DOHH2 (cell line): ENCODE measurements around the gene PCNX2.

Experiments
- H3F3A ChIP-seq: fragments of 200-600 bp; sonication (generic), shearing (Covaris generic); 2 replicates; pipeline ENCODE4 v1.6.0; 2016; ENCODE audit warnings: antibody characterized with exemption, mild to moderate bottlenecking; ENCODE audit not compliant: control insufficient read depth, insufficient read depth
- H3K27ac ChIP-seq: fragments of 200-600 bp; sonication (generic); 2 replicates; pipeline ENCODE4 v1.5.1; 2014; ENCODE audit warnings: low read depth, mild to moderate bottlenecking, low read length, moderate library complexity
- H3K27me3 ChIP-seq: fragments of 200-600 bp; sonication (generic); 2 replicates; pipeline ENCODE4 v1.6.1; 2014; ENCODE audit warnings: mild to moderate bottlenecking, low read length, mixed read lengths; ENCODE audit not compliant: control insufficient read depth
- H3K36me3 ChIP-seq: fragments of 200-600 bp; sonication (generic); 2 replicates; pipeline ENCODE4 v1.6.1; 2014; ENCODE audit warnings: mild to moderate bottlenecking, low read length, moderate library complexity, mixed read lengths; ENCODE audit not compliant: control insufficient read depth
- H3K4me1 ChIP-seq: fragments of 200-600 bp; sonication (generic); 2 replicates; pipeline ENCODE4 v1.6.1; 2014; ENCODE audit warnings: mild to moderate bottlenecking, low read length, mixed read lengths; ENCODE audit not compliant: control insufficient read depth
- H3K4me2 ChIP-seq: fragments of 200-600 bp; sonication (generic); 2 replicates; pipeline ENCODE4 v1.6.0; 2014; ENCODE audit warnings: mild to moderate bottlenecking, low read length, moderate library complexity
- H3K4me3 ChIP-seq: fragments of 200-600 bp; sonication (generic); 2 replicates; pipeline ENCODE4 v1.5.1; 2014; ENCODE audit warnings: mild to moderate bottlenecking, low read length, mixed read lengths
- H3K79me2 ChIP-seq: fragments of 200-600 bp; sonication (generic); 2 replicates; pipeline ENCODE4 v1.6.1; 2014; ENCODE audit warnings: mild to moderate bottlenecking, low read length, mixed read lengths; ENCODE audit not compliant: control insufficient read depth
- H3K9me2 ChIP-seq: fragments of 200-600 bp; sonication (generic); replicated peaks from 2 replicates; pipeline ENCODE4 v1.6.1; 2014; ENCODE audit warnings: mild to moderate bottlenecking, low read length, mixed read lengths; ENCODE audit not compliant: control insufficient read depth
- H3K9me3 ChIP-seq: fragments of 200-600 bp; sonication (generic); 2 replicates; pipeline ENCODE4 v1.6.1; 2014; ENCODE audit warnings: antibody characterized with exemption, low read length, mixed read lengths; ENCODE audit not compliant: control insufficient read depth, insufficient read depth
- H4K20me1 ChIP-seq: fragments of 200-600 bp; sonication (generic); 2 replicates; pipeline ENCODE4 v1.6.0; 2014; ENCODE audit warnings: low read depth, mild to moderate bottlenecking, antibody characterized with exemption, low read length, moderate library complexity; ENCODE audit not compliant: control insufficient read depth, insufficient read depth
- CTCF ChIP-seq: fragments of 200-600 bp; sonication (generic); IDR thresholded peaks from one replicate; pipeline ENCODE4 v1.5.1; 2014; ENCODE audit warnings: antibody characterized with exemption, mild to moderate bottlenecking, low read depth, low read length; ENCODE audit not compliant: poor library complexity, severe bottlenecking
- EZH2phosphoT487 ChIP-seq: fragments of 200-600 bp; sonication (generic); IDR thresholded peaks from 2 replicates; pipeline ENCODE4 v1.6.1; 2017; ENCODE audit warnings: borderline replicate concordance, mild to moderate bottlenecking, antibody characterized with exemption, low read length, moderate library complexity, mixed read lengths

PCNX2 gene

GRCh38 chr1:233197940-233198339, 97.6 kb downstream of the PCNX2 start:
- no peaks in the 10 kb centered on the region for H3K36me3 ChIP-seq

GRCh38 chr1:233193741-233194140, 101.8 kb downstream of the PCNX2 start:
- Histone ChIP-seq H3K27me3 (no peaks in the 10 kb centered on the region), H3K4me2 (no peak overlapping the region), H3K4me3 (no peak overlapping the region), H3F3A (no peaks in the 10 kb centered on the region), H3K27ac (no peak overlapping the region), H4K20me1 (no peaks in the 10 kb centered on the region), H3K79me2 (no peaks in the 10 kb centered on the region), H3K9me3 (no peaks in the 10 kb centered on the region), H3K36me3 (no peaks in the 10 kb centered on the region), H3K4me1 (no peaks in the 10 kb centered on the region), H3K9me2 (no peaks in the 10 kb centered on the region)
- TF ChIP-seq EZH2phosphoT487 (no peak), CTCF (no peak)

More at GRCh38 chr1:233197940-233198339, 97.6 kb downstream of the PCNX2 start:
- Histone ChIP-seq H3K9me2 (no peaks in the 10 kb centered on the region), H3K4me1 (no peaks in the 10 kb centered on the region), H3K27ac (no peak overlapping the region), H3K79me2 (no peaks in the 10 kb centered on the region), H3K4me3 (no peak overlapping the region), H3F3A (no peaks in the 10 kb centered on the region), H3K4me2 (no peak overlapping the region), H3K27me3 (no peaks in the 10 kb centered on the region), H3K9me3 (no peaks in the 10 kb centered on the region), H4K20me1 (no peaks in the 10 kb centered on the region)
- no peak for TF ChIP-seq EZH2phosphoT487
- no peak for TF ChIP-seq CTCF

GRCh38 chr1:233190987-233191386, 104.5 kb downstream of the PCNX2 start:
- no peak for TF ChIP-seq EZH2phosphoT487
- TF ChIP-seq CTCF, result no peak
- no peak overlapping the region for H3K4me2 ChIP-seq
- no peaks in the 10 kb centered on the region for H3K9me3 ChIP-seq
- no peaks in the 10 kb centered on the region for H3K4me1 ChIP-seq
- no peaks in the 10 kb centered on the region for H3K79me2 ChIP-seq
- no peaks in the 10 kb centered on the region for H3K36me3 ChIP-seq
- no peaks in the 10 kb centered on the region for H3K9me2 ChIP-seq
- no peak overlapping the region for H3K27ac ChIP-seq
- no peaks in the 10 kb centered on the region for H3K27me3 ChIP-seq
- no peaks in the 10 kb centered on the region for H4K20me1 ChIP-seq
- H3K4me3 ChIP-seq, result no peak overlapping the region
- H3F3A ChIP-seq, result no peaks in the 10 kb centered on the region

- Histone ChIP-seq H3K9me3 (no peaks in the 10 kb centered on the region), H3K4me2 (no peak overlapping the region), H3K27ac (no peak overlapping the region), H3K27me3 (no peaks in the 10 kb centered on the region), H3F3A (no peaks in the 10 kb centered on the region), H3K9me2 (no peaks in the 10 kb centered on the region), H3K36me3 (no peaks in the 10 kb centered on the region), H4K20me1 (no peaks in the 10 kb centered on the region), H3K4me1 (no peaks in the 10 kb centered on the region), H3K4me3 (no peak overlapping the region), H3K79me2 (no peaks in the 10 kb centered on the region)
- no peak for TF ChIP-seq CTCF
Measured at GRCh38 chr1:233189526-233189925, 106.0 kb downstream of the PCNX2 start.
